HEK293 (cell line): ENCODE data around the gene SARS2.

Source experiments
- CTCF ChIA-PET: fragments of 350-600 bp; formaldehyde crosslinking; extraction: SDS; loops from one replicate; lab custom pipeline; 2021; ENCODE audit warnings: antibody characterized with exemption; lab: Yijun Ruan, JAX
- POLR2A ChIA-PET: fragments of 300-600 bp; formaldehyde crosslinking; extraction: SDS; loops from one replicate; lab custom pipeline; 2020; ENCODE audit warnings: antibody characterized with exemption, inconsistent platforms; lab: Yijun Ruan, JAX
- H3K27ac ChIP-seq: fragments of 200-500 bp; sonication (Bioruptor generic); 2 replicates; pipeline ENCODE4 v1.5.1; 2014; ENCODE audit warnings: low read depth, low read length, control low read depth, inconsistent platforms; ENCODE audit errors: extremely low read depth
- H3K36me3 ChIP-seq, 2 experiments: fragments of 200-500 bp in 1 of 2; sonication (Bioruptor generic) in 1 of 2; 1 replicate in 1 of 2; 2 replicates in 1 of 2; pipeline ENCODE4 v1.5.1; 2014 to 2017; ENCODE audit warnings: inconsistent platforms in 2 of 2, low read length in 2 of 2; ENCODE audit not compliant: control insufficient read depth in 2 of 2, insufficient read depth in 1 of 2
- H3K4me1 ChIP-seq: fragments of 200-500 bp; sonication (Bioruptor generic); 2 replicates; pipeline ENCODE4 v1.5.1; 2014; ENCODE audit warnings: mild to moderate bottlenecking, low read length, inconsistent platforms; ENCODE audit not compliant: control insufficient read depth, insufficient read depth
- H3K4me3 ChIP-seq: 2 replicates; pipeline ENCODE4 v1.5.1; 2011; ENCODE audit warnings: low read depth, mild to moderate bottlenecking, control low read depth, low read length, moderate library complexity
- H3K9me3 ChIP-seq: fragments of 200-500 bp; sonication (Bioruptor generic); 2 replicates; pipeline ENCODE4 v1.5.1; 2014; ENCODE audit warnings: low read depth, low read length, inconsistent platforms; ENCODE audit not compliant: control insufficient read depth, insufficient read depth
- FEZF1 ChIP-seq: fragments of 450-650 bp; formaldehyde crosslinking; IDR thresholded peaks from 2 replicates; pipeline ENCODE4 v1.5.1; 2016; ENCODE audit warnings: missing biosample characterization, missing genetic modification characterization
- MZF1 ChIP-seq: fragments of 450-650 bp; formaldehyde crosslinking; IDR thresholded peaks from 2 replicates; pipeline ENCODE4 v1.5.1; 2017; ENCODE audit warnings: missing biosample characterization, missing genetic modification characterization, borderline replicate concordance
- YY2 ChIP-seq: fragments of 450-650 bp; formaldehyde crosslinking; IDR thresholded peaks from 2 replicates; pipeline ENCODE4 v1.5.1; 2016; ENCODE audit warnings: missing biosample characterization, missing genetic modification characterization
- ZBTB8A ChIP-seq: fragments of 450-650 bp; formaldehyde crosslinking; IDR thresholded peaks from 2 replicates; pipeline ENCODE4 v1.5.1; 2016; ENCODE audit warnings: missing biosample characterization, missing genetic modification characterization
- ZNF19 ChIP-seq: fragments of 450-650 bp; formaldehyde crosslinking; IDR thresholded peaks from 2 replicates; pipeline ENCODE4; 2016; ENCODE audit warnings: missing biosample characterization, missing genetic modification characterization, low read depth
- ZNF239 ChIP-seq: fragments of 450-650 bp; formaldehyde crosslinking; IDR thresholded peaks from 2 replicates; pipeline ENCODE4 v1.5.1; 2016; ENCODE audit warnings: missing biosample characterization, missing genetic modification characterization
- ZNF266 ChIP-seq: fragments of 450-650 bp; formaldehyde crosslinking; IDR thresholded peaks from 2 replicates; pipeline ENCODE4 v1.5.1; 2016; ENCODE audit warnings: missing biosample characterization, missing genetic modification characterization, low read depth
- ZNF623 ChIP-seq: fragments of 450-650 bp; formaldehyde crosslinking; IDR thresholded peaks from 2 replicates; pipeline ENCODE4 v1.5.1; 2016; ENCODE audit warnings: missing biosample characterization, missing genetic modification characterization
- ZNF654 ChIP-seq: fragments of 450-650 bp; formaldehyde crosslinking; IDR thresholded peaks from 2 replicates; pipeline ENCODE4 v1.5.1; 2016; ENCODE audit warnings: low read depth, missing biosample characterization, missing genetic modification characterization
- ZNF660 ChIP-seq: fragments of 450-650 bp; IDR thresholded peaks from 2 replicates; pipeline ENCODE4 v1.5.1; 2018; ENCODE audit warnings: missing biosample characterization, mild to moderate bottlenecking, missing genetic modification characterization
- ZNF677 ChIP-seq: fragments of 450-650 bp; IDR thresholded peaks from 2 replicates; pipeline ENCODE4 v1.5.0; 2018; ENCODE audit warnings: missing biosample characterization, mild to moderate bottlenecking, missing genetic modification characterization, moderate library complexity
- ZNF707 ChIP-seq: fragments of 450-650 bp; formaldehyde crosslinking; IDR thresholded peaks from 2 replicates; pipeline ENCODE4 v1.5.1; 2016; ENCODE audit warnings: missing biosample characterization, missing genetic modification characterization
- ZNF747 ChIP-seq: fragments of 450-650 bp; formaldehyde crosslinking; IDR thresholded peaks from 2 replicates; pipeline ENCODE4 v1.5.1; 2016; ENCODE audit warnings: missing biosample characterization, missing genetic modification characterization
- TF ChIP-seq, protein P1 (sequence below): fragments of 450-650 bp; formaldehyde crosslinking; IDR thresholded peaks from 2 replicates; pipeline ENCODE4 v1.5.1; 2016; ENCODE audit warnings: missing biosample characterization, missing genetic modification characterization
- TF ChIP-seq, protein P2 (sequence below): fragments of 450-650 bp; formaldehyde crosslinking; IDR thresholded peaks from 2 replicates; pipeline ENCODE4 v1.5.1; 2016; ENCODE audit warnings: missing biosample characterization, missing genetic modification characterization
- TF ChIP-seq, protein P3 (sequence below): fragments of 450-650 bp; formaldehyde crosslinking; IDR thresholded peaks from 2 replicates; pipeline ENCODE4 v1.5.1; 2016; ENCODE audit warnings: missing biosample characterization, missing genetic modification characterization
- TF ChIP-seq, protein P4 (sequence below): fragments of 450-650 bp; formaldehyde crosslinking; IDR thresholded peaks from 2 replicates; pipeline ENCODE4; 2016; ENCODE audit warnings: missing biosample characterization, missing genetic modification characterization
- TF ChIP-seq, protein P5 (sequence below): fragments of 450-650 bp; formaldehyde crosslinking; IDR thresholded peaks from 2 replicates; pipeline ENCODE4 v1.5.1; 2016; ENCODE audit warnings: missing biosample characterization, missing genetic modification characterization
- TF ChIP-seq, protein P6 (sequence below): fragments of 450-650 bp; formaldehyde crosslinking; IDR thresholded peaks from 2 replicates; pipeline ENCODE4 v1.5.1; 2017; ENCODE audit warnings: missing biosample characterization, missing genetic modification characterization

SARS2 gene

DNA sequence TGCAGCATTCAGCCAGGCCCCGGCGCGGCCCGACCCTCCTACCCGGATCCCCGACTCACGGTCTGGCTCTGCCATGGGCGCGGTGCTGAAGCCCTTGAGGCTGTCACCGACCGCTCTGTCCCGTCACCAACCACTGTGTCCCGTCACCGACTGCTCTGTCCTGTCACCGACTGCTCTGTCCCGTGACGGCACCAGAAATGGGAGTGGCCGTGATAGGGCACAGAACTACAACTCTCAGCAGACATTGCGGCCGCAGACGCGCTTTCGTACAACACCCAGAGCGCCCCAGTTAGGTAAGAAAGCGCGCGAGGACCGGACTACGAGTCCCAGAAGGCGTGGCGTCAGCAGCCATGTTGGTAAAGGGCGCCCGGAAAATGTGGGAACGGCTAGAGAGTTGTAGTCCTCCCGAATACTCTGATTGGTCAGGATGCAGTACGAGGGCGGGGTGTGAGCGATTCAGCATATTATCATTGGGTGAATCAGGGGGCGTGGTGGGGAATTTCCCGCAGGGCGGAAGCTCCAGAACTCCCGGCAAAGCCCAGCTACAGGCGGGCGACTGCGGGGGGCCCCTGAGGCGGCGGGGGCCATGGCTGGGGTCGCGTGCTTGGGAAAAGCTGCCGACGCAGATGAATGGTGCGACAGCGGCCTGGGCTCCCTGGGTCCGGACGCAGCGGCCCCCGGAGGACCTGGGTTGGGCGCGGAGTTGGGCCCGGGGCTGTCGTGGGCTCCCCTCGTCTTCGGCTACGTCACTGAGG, 30.9 kb downstream of the SARS2 start, which contains the start of the genes NFKBIB and SIRT2 (continued):
- TF ChIP-seq MZF1 (tag by site-specific recombination) = no peak
- no peak for TF ChIP-seq ZNF266 (tag by site-specific recombination)
- TF ChIP-seq, protein P1, sequence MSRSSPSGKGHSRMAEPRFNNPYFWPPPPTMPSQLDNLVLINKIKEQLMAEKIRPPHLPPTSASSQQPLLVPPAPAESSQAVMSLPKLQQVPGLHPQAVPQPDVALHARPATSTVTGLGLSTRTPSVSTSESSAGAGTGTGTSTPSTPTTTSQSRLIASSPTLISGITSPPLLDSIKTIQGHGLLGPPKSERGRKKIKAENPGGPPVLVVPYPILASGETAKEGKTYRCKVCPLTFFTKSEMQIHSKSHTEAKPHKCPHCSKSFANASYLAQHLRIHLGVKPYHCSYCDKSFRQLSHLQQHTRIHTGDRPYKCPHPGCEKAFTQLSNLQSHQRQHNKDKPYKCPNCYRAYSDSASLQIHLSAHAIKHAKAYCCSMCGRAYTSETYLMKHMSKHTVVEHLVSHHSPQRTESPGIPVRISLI (tag by site-specific recombination) = no peak
- TF ChIP-seq ZBTB8A (tag by site-specific recombination) = peak; percentile 100
- TF ChIP-seq ZNF660 = peak; percentile 82

DNA sequence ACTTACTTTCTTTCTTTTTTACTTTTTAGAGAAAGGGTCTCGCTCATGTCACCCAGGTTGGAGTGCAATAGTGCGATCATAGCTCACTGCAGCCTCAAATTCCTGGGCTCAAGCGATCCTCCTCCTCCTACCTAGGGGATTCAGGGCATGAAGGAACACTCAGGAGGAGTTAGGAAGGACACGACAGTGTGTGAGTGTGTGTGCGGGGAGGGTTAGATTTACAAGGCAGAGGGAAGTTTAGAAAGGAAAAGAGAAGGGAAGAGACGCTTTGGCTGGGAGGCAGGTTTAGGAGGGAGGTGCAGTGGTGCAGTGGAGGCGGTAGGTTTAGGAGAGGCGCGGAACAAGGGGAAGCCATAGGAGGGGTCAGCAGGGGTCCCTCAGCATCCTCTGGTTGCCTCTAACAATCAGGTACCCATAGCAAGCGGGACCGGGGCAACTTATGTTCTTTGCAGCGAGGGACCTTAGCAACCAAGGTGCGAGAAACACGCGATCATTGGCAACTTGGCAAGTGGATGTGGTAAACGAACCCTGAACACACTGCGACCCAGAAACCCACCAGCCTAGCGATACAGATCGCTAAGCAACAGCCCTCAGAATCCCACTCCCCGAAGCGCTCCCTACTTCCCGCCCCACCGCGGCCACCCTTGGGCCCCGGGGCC, 31.6 kb downstream of the SARS2 start:
- POLR2A ChIA-PET = no interaction called here
- Histone ChIP-seq H3K4me3 (peak overlapping the region; percentile 58), H3K4me1 (peaks cover 21% of the 10 kb centered on the region), H3K27ac (peak overlapping the region; percentile 66), H3K36me3 (peaks cover 0 to 16% of the 10 kb centered on the region in 2 experiments; a peak in 1 of 3 replicates), H3K9me3 (peaks cover 3% of the 10 kb centered on the region; the same call in 1 of the 2 replicates)
- CTCF ChIA-PET = interaction anchor here (3.3 kb wide), 1 partner anchor 12 kb away, joined by 32 read pairs; no protein-coding TSS in a partner anchor
- TF ChIP-seq, protein P2, sequence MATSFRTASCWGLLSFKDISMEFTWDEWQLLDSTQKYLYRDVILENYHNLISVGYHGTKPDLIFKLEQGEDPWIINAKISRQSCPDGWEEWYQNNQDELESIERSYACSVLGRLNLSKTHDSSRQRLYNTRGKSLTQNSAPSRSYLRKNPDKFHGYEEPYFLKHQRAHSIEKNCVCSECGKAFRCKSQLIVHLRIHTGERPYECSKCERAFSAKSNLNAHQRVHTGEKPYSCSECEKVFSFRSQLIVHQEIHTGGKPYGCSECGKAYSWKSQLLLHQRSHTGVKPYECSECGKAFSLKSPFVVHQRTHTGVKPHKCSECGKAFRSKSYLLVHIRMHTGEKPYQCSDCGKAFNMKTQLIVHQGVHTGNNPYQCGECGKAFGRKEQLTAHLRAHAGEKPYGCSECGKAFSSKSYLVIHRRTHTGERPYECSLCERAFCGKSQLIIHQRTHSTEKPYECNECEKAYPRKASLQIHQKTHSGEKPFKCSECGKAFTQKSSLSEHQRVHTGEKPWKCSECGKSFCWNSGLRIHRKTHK (tag by site-specific recombination) = no peak
- TF ChIP-seq ZNF677 (tag by site-specific recombination) (no peak), ZNF654 (no peak), ZNF747 (tag by site-specific recombination) (no peak), FEZF1 (tag by site-specific recombination) (no peak), ZNF19 (tag by site-specific recombination) (no peak), ZNF239 (tag by site-specific recombination) (no peak), ZNF623 (0 out of 2 replicates have a peak, but pooled peaks have one; percentile 11), ZNF707 (tag by site-specific recombination) (no peak), YY2 (tag by site-specific recombination) (no peak), ZNF660 (no peak)
- TF ChIP-seq, protein P3, sequence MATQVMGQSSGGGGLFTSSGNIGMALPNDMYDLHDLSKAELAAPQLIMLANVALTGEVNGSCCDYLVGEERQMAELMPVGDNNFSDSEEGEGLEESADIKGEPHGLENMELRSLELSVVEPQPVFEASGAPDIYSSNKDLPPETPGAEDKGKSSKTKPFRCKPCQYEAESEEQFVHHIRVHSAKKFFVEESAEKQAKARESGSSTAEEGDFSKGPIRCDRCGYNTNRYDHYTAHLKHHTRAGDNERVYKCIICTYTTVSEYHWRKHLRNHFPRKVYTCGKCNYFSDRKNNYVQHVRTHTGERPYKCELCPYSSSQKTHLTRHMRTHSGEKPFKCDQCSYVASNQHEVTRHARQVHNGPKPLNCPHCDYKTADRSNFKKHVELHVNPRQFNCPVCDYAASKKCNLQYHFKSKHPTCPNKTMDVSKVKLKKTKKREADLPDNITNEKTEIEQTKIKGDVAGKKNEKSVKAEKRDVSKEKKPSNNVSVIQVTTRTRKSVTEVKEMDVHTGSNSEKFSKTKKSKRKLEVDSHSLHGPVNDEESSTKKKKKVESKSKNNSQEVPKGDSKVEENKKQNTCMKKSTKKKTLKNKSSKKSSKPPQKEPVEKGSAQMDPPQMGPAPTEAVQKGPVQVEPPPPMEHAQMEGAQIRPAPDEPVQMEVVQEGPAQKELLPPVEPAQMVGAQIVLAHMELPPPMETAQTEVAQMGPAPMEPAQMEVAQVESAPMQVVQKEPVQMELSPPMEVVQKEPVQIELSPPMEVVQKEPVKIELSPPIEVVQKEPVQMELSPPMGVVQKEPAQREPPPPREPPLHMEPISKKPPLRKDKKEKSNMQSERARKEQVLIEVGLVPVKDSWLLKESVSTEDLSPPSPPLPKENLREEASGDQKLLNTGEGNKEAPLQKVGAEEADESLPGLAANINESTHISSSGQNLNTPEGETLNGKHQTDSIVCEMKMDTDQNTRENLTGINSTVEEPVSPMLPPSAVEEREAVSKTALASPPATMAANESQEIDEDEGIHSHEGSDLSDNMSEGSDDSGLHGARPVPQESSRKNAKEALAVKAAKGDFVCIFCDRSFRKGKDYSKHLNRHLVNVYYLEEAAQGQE (tag by site-specific recombination) = peak; percentile 70; the same call in 1 of the 2 replicates
- TF ChIP-seq, protein P4, sequence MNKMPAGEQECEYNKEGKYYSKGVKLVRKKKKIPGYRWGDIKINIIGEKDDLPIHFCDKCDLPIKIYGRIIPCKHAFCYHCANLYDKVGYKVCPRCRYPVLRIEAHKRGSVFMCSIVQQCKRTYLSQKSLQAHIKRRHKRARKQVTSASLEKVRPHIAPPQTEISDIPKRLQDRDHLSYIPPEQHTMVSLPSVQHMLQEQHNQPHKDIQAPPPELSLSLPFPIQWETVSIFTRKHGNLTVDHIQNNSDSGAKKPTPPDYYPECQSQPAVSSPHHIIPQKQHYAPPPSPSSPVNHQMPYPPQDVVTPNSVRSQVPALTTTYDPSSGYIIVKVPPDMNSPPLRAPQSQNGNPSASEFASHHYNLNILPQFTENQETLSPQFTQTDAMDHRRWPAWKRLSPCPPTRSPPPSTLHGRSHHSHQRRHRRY (tag by site-specific recombination) = 0 out of 2 replicates have a peak, but pooled peaks have one; percentile 81
- TF ChIP-seq, protein P5, sequence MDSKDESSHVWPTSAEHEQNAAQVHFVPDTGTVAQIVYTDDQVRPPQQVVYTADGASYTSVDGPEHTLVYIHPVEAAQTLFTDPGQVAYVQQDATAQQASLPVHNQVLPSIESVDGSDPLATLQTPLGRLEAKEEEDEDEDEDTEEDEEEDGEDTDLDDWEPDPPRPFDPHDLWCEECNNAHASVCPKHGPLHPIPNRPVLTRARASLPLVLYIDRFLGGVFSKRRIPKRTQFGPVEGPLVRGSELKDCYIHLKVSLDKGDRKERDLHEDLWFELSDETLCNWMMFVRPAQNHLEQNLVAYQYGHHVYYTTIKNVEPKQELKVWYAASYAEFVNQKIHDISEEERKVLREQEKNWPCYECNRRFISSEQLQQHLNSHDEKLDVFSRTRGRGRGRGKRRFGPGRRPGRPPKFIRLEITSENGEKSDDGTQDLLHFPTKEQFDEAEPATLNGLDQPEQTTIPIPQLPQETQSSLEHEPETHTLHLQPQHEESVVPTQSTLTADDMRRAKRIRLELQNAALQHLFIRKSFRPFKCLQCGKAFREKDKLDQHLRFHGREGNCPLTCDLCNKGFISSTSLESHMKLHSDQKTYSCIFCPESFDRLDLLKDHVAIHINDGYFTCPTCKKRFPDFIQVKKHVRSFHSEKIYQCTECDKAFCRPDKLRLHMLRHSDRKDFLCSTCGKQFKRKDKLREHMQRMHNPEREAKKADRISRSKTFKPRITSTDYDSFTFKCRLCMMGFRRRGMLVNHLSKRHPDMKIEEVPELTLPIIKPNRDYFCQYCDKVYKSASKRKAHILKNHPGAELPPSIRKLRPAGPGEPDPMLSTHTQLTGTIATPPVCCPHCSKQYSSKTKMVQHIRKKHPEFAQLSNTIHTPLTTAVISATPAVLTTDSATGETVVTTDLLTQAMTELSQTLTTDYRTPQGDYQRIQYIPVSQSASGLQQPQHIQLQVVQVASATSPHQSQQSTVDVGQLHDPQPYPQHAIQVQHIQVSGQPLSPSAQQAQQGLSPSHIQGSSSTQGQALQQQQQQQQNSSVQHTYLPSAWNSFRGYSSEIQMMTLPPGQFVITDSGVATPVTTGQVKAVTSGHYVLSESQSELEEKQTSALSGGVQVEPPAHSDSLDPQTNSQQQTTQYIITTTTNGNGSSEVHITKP = no peak
- TF ChIP-seq, protein P6, sequence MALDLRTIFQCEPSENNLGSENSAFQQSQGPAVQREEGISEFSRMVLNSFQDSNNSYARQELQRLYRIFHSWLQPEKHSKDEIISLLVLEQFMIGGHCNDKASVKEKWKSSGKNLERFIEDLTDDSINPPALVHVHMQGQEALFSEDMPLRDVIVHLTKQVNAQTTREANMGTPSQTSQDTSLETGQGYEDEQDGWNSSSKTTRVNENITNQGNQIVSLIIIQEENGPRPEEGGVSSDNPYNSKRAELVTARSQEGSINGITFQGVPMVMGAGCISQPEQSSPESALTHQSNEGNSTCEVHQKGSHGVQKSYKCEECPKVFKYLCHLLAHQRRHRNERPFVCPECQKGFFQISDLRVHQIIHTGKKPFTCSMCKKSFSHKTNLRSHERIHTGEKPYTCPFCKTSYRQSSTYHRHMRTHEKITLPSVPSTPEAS = peak; percentile 44; the same call in 1 of the 2 replicates
